Ascending aorta (tissue), 2 donors: ENCODE data around the gene GPR158. TPM values are rescaled to one million over a fixed set of nuclear protein-coding genes. Genes with fewer than 3 reads are reported as not detected.

Experiments used
- DNase-seq, 2 donors: peaks; one replicate each; pipeline ENCODE4 v3.0.0-alpha.2; 2019; ENCODE audit warnings: low spot score in 2 of 2
- H3K27ac ChIP-seq, 2 donors: fragments of 200-600 bp; sonication (generic); one replicate each; pipeline ENCODE4 v1.5.1; 2016 to 2017; ENCODE audit warnings: mild to moderate bottlenecking in 1 of 2
- H3K27me3 ChIP-seq: fragments of 200-600 bp; sonication (generic); one replicate; pipeline ENCODE4 v1.5.1; 2017
- H3K36me3 ChIP-seq, 2 donors: fragments of 200-600 bp; sonication (generic); one replicate each; pipeline ENCODE4 v1.5.1; 2016
- H3K4me1 ChIP-seq, 2 donors: fragments of 200-600 bp; sonication (generic); one replicate each; pipeline ENCODE4 v1.5.1; 2016 to 2017; ENCODE audit warnings: mild to moderate bottlenecking in 1 of 2
- H3K4me3 ChIP-seq, 2 donors: fragments of 200-600 bp; sonication (generic); one replicate each; pipeline ENCODE4 v1.5.1; 2016 to 2017; ENCODE audit warnings: mild to moderate bottlenecking in 1 of 2
- H3K9me3 ChIP-seq, 2 donors: fragments of 200-600 bp; sonication (generic); one replicate each; pipeline ENCODE4 v1.5.1; 2016
- CTCF ChIP-seq, 3 experiments: fragments of 200-600 bp in 2 of 3; fragments of 450-650 bp in 1 of 3; sonication (generic) in 2 of 3; IDR thresholded peaks; one replicate each; pipeline ENCODE4 v1.5.1; 2016 to 2019; ENCODE audit warnings: antibody characterized with exemption in 3 of 3, mild to moderate bottlenecking in 1 of 3, moderate library complexity in 1 of 3
- intact Hi-C: fragments of 100-400 bp; cut with DNase I; formaldehyde crosslinking; loops from one replicate; pipeline ENCODE4 v1.15.1; 2023
- total RNA-seq: library from RNA; depleted of rRNA; stranded (reverse); fragments of >200 nt; gene quantifications from one replicate; pipeline ENCODE4 v1.1.0, GENCODE V29; 2016

Gene GPR158
- total RNA-seq, 1 donor from 2014 or later, result not detected

GRCh38 chr10:25231751-25232150 is 57.0 kb downstream of the GPR158 start:
- intact Hi-C loops, result no loop called here

GRCh38 chr10:25232204-25232603 is 57.4 kb downstream of the GPR158 start:
- intact Hi-C loops, result no loop called here
- no peaks in the 10 kb centered on the region for H3K36me3 ChIP-seq
- no peak for DNase-seq

More at GRCh38 chr10:25231751-25232150, 57.0 kb downstream of the GPR158 start:
- Histone ChIP-seq H3K27me3 (no peaks in the 10 kb centered on the region), H3K9me3 (no peaks in the 10 kb centered on the region), H3K4me1 (no peaks in the 10 kb centered on the region), H3K27ac (no peak overlapping the region), H3K4me3 (no peak overlapping the region), H3K36me3 (no peaks in the 10 kb centered on the region)
- TF ChIP-seq CTCF (IDR thresholded peaks at IDR 0.05), result no peak
- DNase-seq, result no peak

GRCh38 chr10:25245165-25245564 is 70.4 kb downstream of the GPR158 start:
- Histone ChIP-seq H3K9me3 (no peaks in the 10 kb centered on the region), H3K27ac (no peak overlapping the region), H3K27me3 (no peaks in the 10 kb centered on the region), H3K36me3 (no peaks in the 10 kb centered on the region), H3K4me3 (no peak overlapping the region), H3K4me1 (no peaks in the 10 kb centered on the region)
- no peak for DNase-seq
- TF ChIP-seq CTCF (IDR thresholded peaks at IDR 0.05), result no peak
- intact Hi-C loops, result no loop called here

More at GRCh38 chr10:25232204-25232603, 57.4 kb downstream of the GPR158 start:
- Histone ChIP-seq H3K27ac (no peak overlapping the region), H3K9me3 (no peaks in the 10 kb centered on the region), H3K4me3 (no peak overlapping the region), H3K4me1 (no peaks in the 10 kb centered on the region), H3K27me3 (no peaks in the 10 kb centered on the region)
- no peak for TF ChIP-seq CTCF (IDR thresholded peaks at IDR 0.05)

GRCh38 chr10:25257646-25258045 is 82.8 kb downstream of the GPR158 start:
- no peak for TF ChIP-seq CTCF (IDR thresholded peaks at IDR 0.05)
- Histone ChIP-seq H3K27me3 (no peaks in the 10 kb centered on the region), H3K4me3 (no peak overlapping the region), H3K9me3 (no peaks in the 10 kb centered on the region), H3K4me1 (no peaks in the 10 kb centered on the region), H3K36me3 (no peaks in the 10 kb centered on the region), H3K27ac (no peak overlapping the region)
- no peak for DNase-seq
- intact Hi-C loops, result no loop called here

- intact Hi-C loops, result no loop called here
- no peaks in the 10 kb centered on the region for H3K4me1 ChIP-seq
Measured at GRCh38 chr10:25261110-25261509, 86.3 kb downstream of the GPR158 start.

More at GRCh38 chr10:25261110-25261509, 86.3 kb downstream of the GPR158 start:
- no peaks in the 10 kb centered on the region for H3K9me3 ChIP-seq
- H3K4me3 ChIP-seq, result no peak overlapping the region
- DNase-seq, result no peak
- no peak overlapping the region for H3K27ac ChIP-seq
- H3K36me3 ChIP-seq, result no peaks in the 10 kb centered on the region
- TF ChIP-seq CTCF (IDR thresholded peaks at IDR 0.05), result no peak
- H3K27me3 ChIP-seq, result no peaks in the 10 kb centered on the region
